Duodenal mucosa (tissue), 2 donors: ENCODE results near the gene ZDHHC24.

Experiments
- H3K27ac ChIP-seq: one replicate; pipeline ENCODE4 v1.7.0; 2013; ENCODE audit warnings: low read depth, low read length
- H3K27me3 ChIP-seq, 2 donors: one replicate each; pipeline ENCODE4 v1.7.0; 2013; ENCODE audit warnings: low read length in 2 of 2, control low read depth in 1 of 2; ENCODE audit not compliant: insufficient read depth in 2 of 2, control insufficient read depth in 1 of 2
- H3K36me3 ChIP-seq, 2 donors: one replicate each; pipeline ENCODE4 v1.7.0; 2013; ENCODE audit warnings: low read length in 2 of 2, control low read depth in 1 of 2; ENCODE audit not compliant: insufficient read depth in 2 of 2, control insufficient read depth in 1 of 2
- H3K4me1 ChIP-seq, 2 donors: one replicate each; pipeline ENCODE4 v1.7.0; 2013; ENCODE audit warnings: low read length in 2 of 2, control low read depth in 1 of 2; ENCODE audit not compliant: insufficient read depth in 2 of 2, control insufficient read depth in 1 of 2
- H3K4me3 ChIP-seq, 2 donors: one replicate each; pipeline ENCODE4 v1.7.0; 2013; ENCODE audit warnings: low read length in 2 of 2, low read depth in 1 of 2
- H3K9ac ChIP-seq, 2 donors: one replicate each; pipeline ENCODE4 v1.7.0; 2013; ENCODE audit warnings: low read length in 2 of 2, low read depth in 1 of 2
- H3K9me3 ChIP-seq, 2 donors: one replicate each; pipeline ENCODE4 v1.7.0; 2013; ENCODE audit warnings: low read length in 2 of 2, control low read depth in 1 of 2; ENCODE audit not compliant: control insufficient read depth in 1 of 2

ZDHHC24 gene

DNA sequence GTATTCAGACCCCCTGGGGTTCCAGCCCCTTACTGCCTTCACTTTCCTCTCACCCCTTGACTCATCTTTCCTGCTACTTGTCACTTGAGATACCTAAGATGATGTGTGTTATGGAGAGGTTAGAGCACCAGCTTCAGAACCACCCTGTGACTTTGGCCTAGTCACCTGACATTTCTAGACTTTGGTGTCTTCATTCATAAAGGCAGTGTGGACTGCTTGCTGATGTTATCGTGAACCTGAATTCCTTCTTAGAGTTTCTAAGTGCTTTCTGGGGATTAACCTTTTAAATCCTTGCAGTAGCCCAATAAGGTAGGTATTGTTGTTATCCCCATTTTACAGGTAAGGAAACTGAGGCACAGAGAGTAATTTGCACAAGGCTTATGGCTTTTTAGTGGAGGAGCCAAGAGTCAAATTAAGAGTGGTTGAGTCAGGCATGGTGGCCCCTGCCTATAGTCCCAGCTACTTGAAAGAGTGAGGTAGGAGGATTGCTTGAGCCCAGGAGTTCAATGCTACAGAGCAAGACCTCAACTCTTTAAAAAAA lies 40.5 kb downstream of the ZDHHC24 start:
- no peaks in the 10 kb centered on the region for H3K9me3 ChIP-seq
- peaks cover 15 to 40% of the 10 kb centered on the region in 2 donors for H3K36me3 ChIP-seq
- H3K4me1 ChIP-seq, result peaks cover 3% of the 10 kb centered on the region in 2 donors
- no peak overlapping the region for H3K27ac ChIP-seq
- no peak overlapping the region for H3K4me3 ChIP-seq
- H3K9ac ChIP-seq, result no peak overlapping the region
- H3K27me3 ChIP-seq, result no peaks in the 10 kb centered on the region

DNA sequence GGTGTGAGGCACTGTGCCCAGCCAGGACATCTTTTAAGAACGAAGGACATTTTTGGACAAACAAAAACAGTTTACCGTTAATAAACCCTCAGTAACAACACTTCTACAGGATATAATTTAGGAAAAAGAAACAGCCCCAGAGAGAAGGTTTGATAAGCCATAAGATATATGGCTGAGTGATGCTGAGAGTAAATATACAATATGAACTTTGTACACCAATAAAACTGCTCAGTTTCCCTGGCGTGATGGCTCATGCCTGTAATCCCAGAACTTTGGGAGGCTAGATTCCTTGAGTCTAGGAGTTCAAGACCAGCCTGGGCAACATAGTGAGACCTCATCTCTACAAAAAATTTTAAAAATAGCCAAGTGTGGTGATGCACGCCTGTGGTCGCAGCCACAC lies 47.3 kb downstream of the ZDHHC24 start:
- no peaks in the 10 kb centered on the region for H3K27me3 ChIP-seq
- no peak overlapping the region for H3K9ac ChIP-seq
- H3K4me3 ChIP-seq, result no peak overlapping the region
- H3K36me3 ChIP-seq, result peaks cover 7 to 39% of the 10 kb centered on the region in 2 donors
- no peak overlapping the region for H3K27ac ChIP-seq
- no peaks in the 10 kb centered on the region for H3K9me3 ChIP-seq
- H3K4me1 ChIP-seq, result peaks cover 2 to 5% of the 10 kb centered on the region in 2 donors

DNA sequence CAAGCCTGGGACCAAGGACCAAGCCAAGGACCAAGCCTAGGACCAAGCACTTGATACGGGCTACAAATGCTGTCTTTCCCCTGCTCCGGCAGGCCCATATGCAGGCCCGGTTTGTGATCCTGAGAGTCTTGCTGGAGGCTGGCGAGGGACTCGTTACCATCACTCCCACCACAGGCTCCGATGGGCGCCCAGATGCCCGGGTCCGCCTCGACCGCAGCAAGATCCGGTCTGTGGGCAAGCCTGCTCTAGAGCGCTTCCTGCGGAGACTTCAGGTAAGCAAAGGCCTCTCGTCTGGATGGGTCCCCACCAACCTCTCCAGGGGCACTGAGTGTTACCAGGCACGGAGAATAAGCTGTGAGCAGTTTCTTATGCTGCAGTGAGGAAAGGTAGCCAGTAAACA lies 48.6 kb downstream of the ZDHHC24 start:
- Histone ChIP-seq H3K4me3 (no peak overlapping the region), H3K27ac (no peak overlapping the region), H3K9me3 (no peaks in the 10 kb centered on the region), H3K27me3 (no peaks in the 10 kb centered on the region), H3K9ac (no peak overlapping the region), H3K4me1 (peaks cover 15 to 16% of the 10 kb centered on the region in 2 donors), H3K36me3 (peaks cover 4 to 49% of the 10 kb centered on the region in 2 donors)

DNA sequence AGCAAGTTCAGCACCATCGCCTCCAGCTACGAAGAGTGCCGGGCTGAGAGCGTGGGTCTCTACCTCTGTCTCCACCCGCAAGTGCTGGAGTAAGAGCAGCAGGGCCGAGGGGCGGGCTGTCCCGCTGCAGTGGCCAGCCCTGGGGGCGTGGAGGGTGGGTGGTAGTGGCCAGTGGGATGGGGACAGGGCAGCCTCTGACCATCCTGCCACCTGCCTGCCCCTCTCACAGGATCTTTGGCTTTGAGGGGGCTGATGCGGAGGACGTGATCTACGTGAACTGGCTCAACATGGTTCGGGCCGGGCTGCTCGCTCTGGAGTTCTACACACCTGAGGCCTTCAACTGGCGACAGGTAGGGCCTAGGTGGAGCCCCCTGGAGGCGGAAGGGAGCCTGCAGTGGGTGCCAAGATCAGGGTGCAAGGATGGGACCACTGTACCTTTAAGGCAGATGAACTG lies 50.4 kb downstream of the ZDHHC24 start:
- Histone ChIP-seq H3K36me3 (peaks cover 4 to 55% of the 10 kb centered on the region in 2 donors), H3K9me3 (no peaks in the 10 kb centered on the region), H3K9ac (no peak overlapping the region), H3K27me3 (no peaks in the 10 kb centered on the region), H3K27ac (no peak overlapping the region), H3K4me3 (no peak overlapping the region), H3K4me1 (peaks cover 16% of the 10 kb centered on the region in 2 donors)

DNA sequence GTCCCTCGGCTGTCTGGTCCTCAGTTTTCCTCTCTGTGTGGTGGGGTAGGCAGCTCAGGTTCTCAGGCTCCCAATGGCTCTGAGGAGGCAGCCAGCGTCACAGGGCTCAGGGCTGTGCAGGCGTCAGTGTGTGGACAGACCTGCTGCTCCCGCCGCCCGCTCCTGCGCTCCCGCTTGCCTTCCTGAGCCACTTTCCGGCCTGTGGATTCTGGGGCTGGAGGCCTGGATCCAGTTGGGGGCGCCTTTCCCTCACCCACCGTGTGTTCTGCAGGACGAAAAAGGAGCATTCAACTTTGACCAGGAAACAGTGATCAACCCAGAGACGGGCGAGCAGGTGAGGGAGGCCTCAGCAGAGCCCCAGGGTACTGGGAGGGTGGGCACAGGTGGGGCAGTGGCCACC lies 50.9 kb downstream of the ZDHHC24 start:
- Histone ChIP-seq H3K27me3 (no peaks in the 10 kb centered on the region), H3K9ac (no peak overlapping the region), H3K27ac (no peak overlapping the region), H3K4me3 (no peak overlapping the region), H3K36me3 (peaks cover 4 to 56% of the 10 kb centered on the region in 2 donors), H3K4me1 (peaks cover 16% of the 10 kb centered on the region in 2 donors), H3K9me3 (no peaks in the 10 kb centered on the region)

DNA sequence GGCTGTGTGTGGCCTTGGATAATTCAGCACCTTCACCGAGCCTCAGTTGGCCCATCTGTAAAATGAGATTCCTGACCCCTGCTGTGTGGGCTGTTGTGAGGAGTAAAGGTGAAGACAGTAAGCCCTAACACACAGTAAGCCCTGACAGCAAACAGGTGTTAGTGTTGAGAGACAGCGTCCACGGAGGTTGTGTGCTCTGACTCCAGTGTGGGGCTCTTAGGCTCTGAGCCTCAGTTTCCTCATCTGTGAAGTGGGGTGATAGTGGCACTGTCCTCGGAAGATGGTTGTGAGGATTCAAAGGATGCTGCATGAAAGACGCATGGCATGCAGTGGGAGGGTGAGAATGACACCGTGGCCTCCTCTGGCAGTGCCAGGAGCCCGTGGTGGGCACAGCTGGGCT lies 51.4 kb downstream of the ZDHHC24 start:
- no peak overlapping the region for H3K4me3 ChIP-seq
- H3K27ac ChIP-seq, result no peak overlapping the region
- no peaks in the 10 kb centered on the region for H3K27me3 ChIP-seq
- H3K4me1 ChIP-seq, result peaks cover 16% of the 10 kb centered on the region in 2 donors
- H3K36me3 ChIP-seq, result peaks cover 4 to 59% of the 10 kb centered on the region in 2 donors
- H3K9me3 ChIP-seq, result no peaks in the 10 kb centered on the region
- no peak overlapping the region for H3K9ac ChIP-seq

DNA sequence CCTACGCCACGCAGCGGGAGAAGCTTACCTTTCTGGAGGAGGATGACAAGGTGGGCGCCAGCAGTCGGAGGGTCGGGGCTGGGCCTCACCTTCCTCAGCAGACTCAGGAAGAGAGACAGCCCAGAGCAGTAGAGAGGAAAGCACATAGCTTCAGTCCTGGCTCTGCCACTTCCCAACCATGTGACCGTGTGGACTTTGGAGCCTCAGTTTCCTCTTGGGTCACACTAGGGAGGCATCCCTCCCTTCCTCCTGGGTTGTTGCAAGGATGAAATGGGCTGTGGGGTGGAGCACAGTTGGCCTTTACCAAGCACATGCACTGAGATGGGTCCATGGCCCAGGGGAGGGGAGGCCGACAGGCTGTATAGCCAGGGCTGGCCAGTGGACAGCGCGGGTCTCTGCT lies 52.7 kb downstream of the ZDHHC24 start:
- H3K36me3 ChIP-seq, result peaks cover 4 to 65% of the 10 kb centered on the region in 2 donors
- no peak overlapping the region for H3K4me3 ChIP-seq
- no peak overlapping the region for H3K27ac ChIP-seq
- H3K9ac ChIP-seq, result no peak overlapping the region
- no peaks in the 10 kb centered on the region for H3K9me3 ChIP-seq
- H3K4me1 ChIP-seq, result peaks cover 16% of the 10 kb centered on the region in 2 donors
- H3K27me3 ChIP-seq, result no peaks in the 10 kb centered on the region

DNA sequence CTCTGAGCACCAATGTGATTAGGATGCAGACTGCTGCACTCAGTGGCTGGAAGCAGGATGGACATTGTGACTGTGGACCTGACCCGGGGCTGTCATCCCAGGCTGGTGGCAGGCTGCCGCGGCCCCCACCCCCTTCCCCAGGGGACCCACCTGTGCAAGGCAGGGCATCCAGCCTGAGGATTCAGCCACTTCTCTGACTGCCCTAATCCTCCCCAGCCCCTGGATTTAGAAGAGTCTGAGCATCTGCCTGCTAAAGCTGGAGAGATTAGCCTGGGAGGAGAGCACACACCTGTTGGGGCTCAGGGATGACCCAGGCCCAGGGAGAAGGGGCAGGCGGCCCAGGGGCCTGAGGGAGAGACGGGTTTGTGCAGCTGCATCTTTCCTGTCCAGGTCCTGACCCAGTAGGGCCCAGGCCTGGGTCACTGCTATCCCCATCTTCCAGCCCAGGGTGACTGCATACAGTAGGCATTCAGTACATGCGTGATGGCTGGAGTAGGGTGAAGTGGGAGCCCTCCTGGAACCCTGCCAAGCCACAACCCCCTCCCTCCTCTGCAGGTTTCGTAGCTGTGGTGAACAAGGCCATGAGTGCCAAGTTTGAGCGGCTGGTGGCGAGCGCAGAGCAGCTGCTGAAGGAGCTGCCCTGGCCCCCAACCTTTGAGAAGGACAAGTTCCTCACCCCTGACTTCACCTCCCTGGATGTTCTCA lies 53.5 kb downstream of the ZDHHC24 start:
- Histone ChIP-seq H3K27me3 (no peaks in the 10 kb centered on the region), H3K4me3 (no peak overlapping the region), H3K36me3 (peaks cover 10 to 71% of the 10 kb centered on the region in 2 donors)

DNA sequence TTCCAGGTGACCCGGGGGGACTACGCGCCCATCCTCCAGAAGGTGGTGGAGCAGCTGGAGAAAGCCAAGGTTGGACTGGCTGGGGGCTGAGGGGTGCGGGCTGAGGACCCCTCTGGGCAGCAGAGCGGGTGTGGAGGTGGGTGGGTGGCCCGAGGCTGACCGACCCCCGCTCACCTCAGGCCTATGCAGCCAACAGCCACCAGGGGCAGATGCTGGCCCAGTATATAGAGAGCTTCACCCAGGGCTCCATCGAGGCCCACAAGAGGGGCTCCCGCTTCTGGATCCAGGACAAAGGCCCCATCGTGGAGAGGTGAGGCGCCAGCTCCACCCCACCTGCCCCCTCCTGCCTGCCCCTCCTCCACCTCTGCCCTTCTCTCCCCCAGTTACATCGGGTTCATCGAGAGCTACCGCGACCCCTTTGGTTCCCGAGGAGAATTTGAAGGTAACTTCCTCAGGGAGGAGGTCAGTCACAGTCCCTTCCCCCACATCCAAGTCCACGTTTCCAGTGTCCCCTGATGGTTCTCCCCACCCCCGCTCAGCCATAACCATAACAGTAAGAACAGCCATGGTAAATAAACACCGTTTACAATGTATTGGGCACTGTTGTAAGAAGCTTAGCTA lies 54.4 kb downstream of the ZDHHC24 start:
- H3K9ac ChIP-seq, result no peak overlapping the region
- H3K4me1 ChIP-seq, result peaks cover 16% of the 10 kb centered on the region in 2 donors
- H3K36me3 ChIP-seq, result peaks cover 13 to 71% of the 10 kb centered on the region in 2 donors
- H3K27me3 ChIP-seq, result no peaks in the 10 kb centered on the region
- H3K27ac ChIP-seq, result no peak overlapping the region
- no peaks in the 10 kb centered on the region for H3K9me3 ChIP-seq
- H3K4me3 ChIP-seq, result no peak overlapping the region

More for the DNA sequence above, 53.5 kb downstream of the ZDHHC24 start:
- Histone ChIP-seq H3K9ac (no peak overlapping the region), H3K4me1 (peaks cover 16% of the 10 kb centered on the region in 2 donors), H3K27ac (no peak overlapping the region), H3K9me3 (no peaks in the 10 kb centered on the region)

DNA sequence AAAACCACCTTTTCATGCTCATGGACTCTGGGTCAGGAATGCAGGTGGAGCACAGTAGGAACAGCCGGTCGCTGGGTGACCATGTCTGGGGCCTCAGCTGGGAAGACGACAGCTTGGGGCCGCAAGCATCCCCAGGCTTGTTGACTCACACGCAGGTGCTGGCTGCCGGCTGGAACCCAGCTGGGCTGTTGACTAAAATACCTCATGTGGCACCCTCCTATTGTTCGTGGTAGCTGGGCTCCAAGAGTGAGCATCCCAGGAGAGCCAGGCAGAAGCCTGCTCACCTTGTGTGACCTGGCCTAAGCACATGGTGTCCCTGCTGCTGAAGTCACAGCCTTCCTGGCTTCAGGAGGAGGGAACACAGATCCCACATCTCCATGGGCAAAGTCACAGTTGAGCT lies 56.2 kb downstream of the ZDHHC24 start:
- Histone ChIP-seq H3K27ac (no peak overlapping the region), H3K4me1 (peaks cover 16% of the 10 kb centered on the region in 2 donors), H3K27me3 (no peaks in the 10 kb centered on the region), H3K36me3 (peaks cover 10 to 68% of the 10 kb centered on the region in 2 donors), H3K9ac (no peak overlapping the region), H3K4me3 (no peak overlapping the region), H3K9me3 (no peaks in the 10 kb centered on the region)
